HG02759 (cell line): ENCODE results near the gene SPTB.
"Not testable (repeated sequence)": the region's sequence is repeated elsewhere in the genome, so short reads cannot be mapped to it uniquely, and the experiment has no call there.

ENCODE experiments used
- ATAC-seq: cut with Tn5 transposase; IDR thresholded peaks from one replicate; pipeline ENCODE4 v1.9.1; 2021; ENCODE audit warnings: mild to moderate bottlenecking, moderate library complexity; ENCODE audit not compliant: unreplicated experiment

Gene SPTB

GRCh38 chr14:64825006-64825405 lies 54.7 kb downstream of the SPTB start:
- ATAC-seq, result no peak

- no peak for ATAC-seq
These were observed 55.2 kb downstream of the SPTB start for GRCh38 chr14:64824471-64824870.

- ATAC-seq, result peak; percentile 79
These were observed 56.3 kb downstream of the SPTB start for GRCh38 chr14:64823305-64823861.

GRCh38 chr14:64821651-64822050 lies 58.1 kb downstream of the SPTB start:
- ATAC-seq, result no peak

- no peak for ATAC-seq
These were observed 61.6 kb downstream of the SPTB start for GRCh38 chr14:64818151-64818550.

GRCh38 chr14:64817631-64818030 lies 62.1 kb downstream of the SPTB start:
- ATAC-seq, result no peak

- ATAC-seq, result no peak
These were observed 63.4 kb downstream of the SPTB start for GRCh38 chr14:64816221-64816783.

- ATAC-seq, result no peak
These were observed 64.5 kb downstream of the SPTB start for GRCh38 chr14:64815257-64815656.

GRCh38 chr14:64812412-64812811 lies 67.3 kb downstream of the SPTB start:
- ATAC-seq, result no peak

- ATAC-seq, result no peak
These were observed 68.0 kb downstream of the SPTB start for GRCh38 chr14:64811676-64812075.

GRCh38 chr14:64808449-64808848 lies 71.3 kb downstream of the SPTB start:
- no peak for ATAC-seq

- ATAC-seq, result no peak
These were observed 72.2 kb downstream of the SPTB start for GRCh38 chr14:64807551-64807950.

- no peak for ATAC-seq
These were observed 72.7 kb downstream of the SPTB start for GRCh38 chr14:64806862-64807495.

- no peak for ATAC-seq
These were observed 73.4 kb downstream of the SPTB start for GRCh38 chr14:64806202-64806861.

- ATAC-seq, result not testable (repeated sequence)
These were observed 74.1 kb downstream of the SPTB start for GRCh38 chr14:64805646-64806045.

GRCh38 chr14:64804754-64805260 lies 74.9 kb downstream of the SPTB start:
- ATAC-seq, result no peak

GRCh38 chr14:64801800-64802199 lies 77.9 kb downstream of the SPTB start:
- no peak for ATAC-seq

- no peak for ATAC-seq
These were observed 78.7 kb downstream of the SPTB start for GRCh38 chr14:64801046-64801445.

GRCh38 chr14:64800000-64800399 lies 79.7 kb downstream of the SPTB start:
- no peak for ATAC-seq

- no peak for ATAC-seq
These were observed 80.2 kb downstream of the SPTB start for GRCh38 chr14:64799555-64799954.

GRCh38 chr14:64796369-64796768 lies 83.3 kb downstream of the SPTB start:
- ATAC-seq, result no peak

GRCh38 chr14:64795921-64796320 lies 83.8 kb downstream of the SPTB start:
- ATAC-seq, result no peak
